Left forelimb (tissue), 1 donor: Measurements from ENCODE around the gene CNOT10.
"Not testable (repeated sequence)": the region's sequence is repeated elsewhere in the genome, so short reads cannot be mapped to it uniquely, and the experiment has no call there.

ENCODE experiments used
- DNase-seq: peaks from one replicate; pipeline ENCODE4 v3.0.0-alpha.2; 2018; ENCODE audit warnings: low spot score

Gene CNOT10

GRCh38 chr3:32686713-32687112, 1.7 kb downstream of the CNOT10 start:
- DNase-seq: no peak

- DNase-seq: no peak
Measured at GRCh38 chr3:32691847-32692246, 6.9 kb downstream of the CNOT10 start.

- DNase-seq: no peak
Measured at GRCh38 chr3:32696523-32696922, 11.5 kb downstream of the CNOT10 start.

GRCh38 chr3:32698506-32698905, 13.5 kb downstream of the CNOT10 start:
- DNase-seq: no peak

GRCh38 chr3:32699429-32699828, 14.4 kb downstream of the CNOT10 start:
- DNase-seq: no peak

- DNase-seq: no peak
Measured at GRCh38 chr3:32700244-32700643, 15.3 kb downstream of the CNOT10 start.

GRCh38 chr3:32703491-32703972, 18.5 kb downstream of the CNOT10 start:
- no peak for DNase-seq

- DNase-seq: no peak
Measured at GRCh38 chr3:32705232-32705631, 20.2 kb downstream of the CNOT10 start.

GRCh38 chr3:32706348-32707025, 21.5 kb downstream of the CNOT10 start:
- DNase-seq: no peak

GRCh38 chr3:32707026-32707370, 22.0 kb downstream of the CNOT10 start:
- no peak for DNase-seq

- DNase-seq: no peak
Measured at GRCh38 chr3:32708672-32709283, 23.8 kb downstream of the CNOT10 start.

GRCh38 chr3:32709346-32709745, 24.4 kb downstream of the CNOT10 start:
- DNase-seq: no peak

GRCh38 chr3:32712506-32713055, 27.6 kb downstream of the CNOT10 start:
- no peak for DNase-seq

GRCh38 chr3:32713181-32713580, 28.2 kb downstream of the CNOT10 start:
- DNase-seq: no peak

- no peak for DNase-seq
Measured at GRCh38 chr3:32719335-32719734, 34.3 kb downstream of the CNOT10 start.

- no peak for DNase-seq
Measured at GRCh38 chr3:32719931-32720330, 34.9 kb downstream of the CNOT10 start.

- no peak for DNase-seq
Measured at GRCh38 chr3:32725721-32726120, 40.7 kb downstream of the CNOT10 start.

GRCh38 chr3:32733631-32734229, 48.7 kb downstream of the CNOT10 start:
- DNase-seq: no peak

- no peak for DNase-seq
Measured at GRCh38 chr3:32734756-32735155, 49.8 kb downstream of the CNOT10 start.

GRCh38 chr3:32743470-32743869, 58.5 kb downstream of the CNOT10 start:
- not testable (repeated sequence) for DNase-seq

- DNase-seq: no peak
Measured at GRCh38 chr3:32743934-32744333, 58.9 kb downstream of the CNOT10 start.

GRCh38 chr3:32751377-32751776, 66.4 kb downstream of the CNOT10 start:
- DNase-seq: no peak

- no peak for DNase-seq
Measured at GRCh38 chr3:32755761-32756160, 70.8 kb downstream of the CNOT10 start.
